IMR-90 (cell line): ENCODE measurements around the gene FMN2. TPM values are rescaled to one million over a fixed set of nuclear protein-coding genes. Genes with fewer than 3 reads are reported as not detected.
A peak's percentile ranks its signal among the peaks of the same experiment; 100 is the strongest.

ENCODE experiments used
- ATAC-seq: fragments of 200-7000 bp; cut with Tn5 transposase; 2 replicates; pipeline ENCODE4 v1.9.1; 2020; ENCODE audit warnings: low read depth, mild to moderate bottlenecking, moderate library complexity
- BruUV-seq: library from RNA; stranded (reverse); fragments of 400-500 nt; replicated peaks from 2 replicates; lab custom pipeline; 2021; lab: Mats Ljungman, UMichigan
- CTCF ChIA-PET: fragments of 300-600 bp; formaldehyde crosslinking; extraction: SDS; loops from one replicate; lab custom pipeline; 2021; ENCODE audit warnings: antibody characterized with exemption; lab: Yijun Ruan, JAX
- POLR2A ChIA-PET: fragments of 300-600 bp; sonication (Branson Sonifier 250); formaldehyde crosslinking; loops from one replicate; lab custom pipeline; 2022; ENCODE audit warnings: antibody characterized with exemption; ENCODE audit not compliant: unreplicated experiment; lab: Charles Lee
- DNase-seq: peaks from one replicate; pipeline ENCODE4 v3.0.0; 2013
- H2AFZ ChIP-seq: replicated peaks from 2 replicates; pipeline ENCODE3; 2013; ENCODE audit warnings: low read length, mild to moderate bottlenecking; ENCODE audit not compliant: poor library complexity
- H2AK5ac ChIP-seq: 2 replicates; pipeline ENCODE4 v1.6.1; 2013; ENCODE audit warnings: low read depth, low read length, inconsistent platforms
- H2AK9ac ChIP-seq: replicated peaks from 2 replicates; pipeline ENCODE3; 2013; ENCODE audit warnings: mild to moderate bottlenecking, low read depth, low read length, moderate library complexity; ENCODE audit not compliant: poor library complexity
- H2BK120ac ChIP-seq: 2 replicates; pipeline ENCODE4 v1.6.1; 2013; ENCODE audit warnings: low read depth, low read length, inconsistent platforms
- H2BK15ac ChIP-seq: 3 replicates; pipeline ENCODE4 v1.6.1; 2013; ENCODE audit warnings: low read depth, low read length, inconsistent platforms
- H2BK20ac ChIP-seq: 2 replicates; pipeline ENCODE4 v1.6.1; 2013; ENCODE audit warnings: low read depth, mild to moderate bottlenecking, inconsistent platforms, low read length, moderate library complexity
- H2BK5ac ChIP-seq: 2 replicates; pipeline ENCODE4 v1.6.1; 2013; ENCODE audit warnings: mild to moderate bottlenecking, low read depth, low read length, inconsistent platforms; ENCODE audit not compliant: poor library complexity, severe bottlenecking
- H3K14ac ChIP-seq: replicated peaks from 2 replicates; pipeline ENCODE4 v1.6.1; 2013; ENCODE audit warnings: low read depth, low read length, inconsistent platforms
- H3K18ac ChIP-seq: 2 replicates; pipeline ENCODE4 v1.6.1; 2013; ENCODE audit warnings: low read depth, low read length, control low read depth
- H3K23ac ChIP-seq: 2 replicates; pipeline ENCODE4 v1.6.1; 2013; ENCODE audit warnings: low read depth, low read length, inconsistent platforms
- H3K27ac ChIP-seq: 2 replicates; pipeline ENCODE4 v1.5.1; 2013; ENCODE audit warnings: mild to moderate bottlenecking, control low read depth, low read length; ENCODE audit not compliant: insufficient read depth
- H3K27me3 ChIP-seq: 2 replicates; pipeline ENCODE4 v1.6.1; 2013; ENCODE audit warnings: low read length; ENCODE audit not compliant: control insufficient read depth, insufficient read depth
- H3K36me3 ChIP-seq: 2 replicates; pipeline ENCODE4 v1.6.1; 2013; ENCODE audit warnings: low read length, mixed read lengths; ENCODE audit not compliant: control insufficient read depth, insufficient read depth
- H3K4ac ChIP-seq: 2 replicates; pipeline ENCODE4 v1.6.1; 2013; ENCODE audit warnings: low read depth, low read length, inconsistent platforms
- H3K4me1 ChIP-seq: 2 replicates; pipeline ENCODE4 v1.6.1; 2013; ENCODE audit warnings: low read length, mixed read lengths; ENCODE audit not compliant: control insufficient read depth, insufficient read depth
- H3K4me2 ChIP-seq: 2 replicates; pipeline ENCODE4 v1.6.1; 2013; ENCODE audit warnings: low read depth, mild to moderate bottlenecking, control low read depth, low read length, moderate library complexity
- H3K4me3 ChIP-seq: 2 replicates; pipeline ENCODE4 v1.5.1; 2013; ENCODE audit warnings: low read depth, mild to moderate bottlenecking, control low read depth, low read length, moderate library complexity; ENCODE audit not compliant: insufficient read depth
- H3K56ac ChIP-seq: 2 replicates; pipeline ENCODE4 v1.6.1; 2013; ENCODE audit warnings: low read length, inconsistent platforms; ENCODE audit not compliant: insufficient read depth; ENCODE audit errors: extremely low read depth
- H3K79me1 ChIP-seq, 2 experiments: 2 replicates each; pipeline ENCODE4 v1.6.1; 2013; ENCODE audit warnings: low read length in 2 of 2, inconsistent platforms in 1 of 2, low read depth in 1 of 2
- H3K9ac ChIP-seq: 2 replicates; pipeline ENCODE4 v1.6.1; 2013; ENCODE audit warnings: low read depth, low read length, control low read depth
- H3K9me1 ChIP-seq: 2 replicates; pipeline ENCODE4 v1.6.1; 2013; ENCODE audit warnings: low read length, inconsistent platforms; ENCODE audit not compliant: insufficient read depth
- H3K9me3 ChIP-seq: 2 replicates; pipeline ENCODE4 v1.6.1; 2013; ENCODE audit warnings: low read length; ENCODE audit not compliant: control insufficient read depth, insufficient read depth
- H4K20me1 ChIP-seq: 2 replicates; pipeline ENCODE4 v1.6.1; 2013; ENCODE audit warnings: low read length, inconsistent platforms; ENCODE audit not compliant: insufficient read depth
- H4K5ac ChIP-seq: 2 replicates; pipeline ENCODE4 v1.6.1; 2013; ENCODE audit warnings: mild to moderate bottlenecking, low read depth, low read length, control low read depth
- H4K8ac ChIP-seq, 2 experiments: 2 replicates each; pipeline ENCODE4 v1.6.1; 2013; ENCODE audit warnings: low read depth in 2 of 2, low read length in 2 of 2, control low read depth in 1 of 2, inconsistent platforms in 1 of 2
- H4K91ac ChIP-seq: 2 replicates; pipeline ENCODE4 v1.6.1; 2013; ENCODE audit warnings: low read depth, low read length, inconsistent platforms; ENCODE audit not compliant: insufficient read depth
- BHLHE40 ChIP-seq: fragments of 150-350 bp; IDR thresholded peaks from 2 replicates; pipeline ENCODE4 v1.6.1; 2016; ENCODE audit warnings: mild to moderate bottlenecking, low read depth, low read length
- CEBPB ChIP-seq: IDR thresholded peaks from 2 replicates; pipeline ENCODE4 v1.6.1; 2012; ENCODE audit warnings: low read depth, low read length, improper control_type of control experiment
- CHD1 ChIP-seq: IDR thresholded peaks from 2 replicates; pipeline ENCODE4 v1.6.1; 2012; ENCODE audit warnings: low read depth, low read length, improper control_type of control experiment
- CTCF ChIP-seq: conservative IDR thresholded peaks from 2 replicates; pipeline ENCODE4 v1.5.1; 2012; ENCODE audit warnings: mild to moderate bottlenecking, low read depth, low read length, improper control_type of control experiment
- ELK1 ChIP-seq: fragments of 150-350 bp; IDR thresholded peaks from 2 replicates; pipeline ENCODE4 v1.6.1; 2016; ENCODE audit warnings: low read depth, mild to moderate bottlenecking, low read length, moderate library complexity, borderline replicate concordance
- FOS ChIP-seq: fragments of 150-350 bp; IDR thresholded peaks from 2 replicates; pipeline ENCODE4 v1.6.1; 2016; ENCODE audit warnings: low read depth, low read length
- MAFK ChIP-seq: IDR thresholded peaks from 2 replicates; pipeline ENCODE4 v1.6.1; 2012; ENCODE audit warnings: low read depth, low read length, improper control_type of control experiment
- MXI1 ChIP-seq: IDR thresholded peaks from 2 replicates; pipeline ENCODE4 v1.6.1; 2012; ENCODE audit warnings: low read depth, mild to moderate bottlenecking, low read length, moderate library complexity, borderline replicate concordance
- NFE2L2 ChIP-seq: fragments of 150-350 bp; IDR thresholded peaks from 2 replicates; pipeline ENCODE4 v1.6.1; 2016; ENCODE audit warnings: low read depth, mild to moderate bottlenecking, low read length
- POLR2A ChIP-seq: IDR thresholded peaks from 2 replicates; pipeline ENCODE4 v1.6.1; 2012; ENCODE audit warnings: mild to moderate bottlenecking, low read depth, low read length
- RAD21 ChIP-seq: IDR thresholded peaks from 2 replicates; pipeline ENCODE4 v1.6.1; 2012; ENCODE audit warnings: low read length, improper control_type of control experiment
- RCOR1 ChIP-seq: IDR thresholded peaks from 2 replicates; pipeline ENCODE4 v1.6.1; 2012; ENCODE audit warnings: mild to moderate bottlenecking, low read length, improper control_type of control experiment; ENCODE audit not compliant: insufficient replicate concordance
- RFX5 ChIP-seq: IDR thresholded peaks from 2 replicates; pipeline ENCODE4 v1.8.0; 2012; ENCODE audit warnings: low read depth, mild to moderate bottlenecking, low read length, moderate library complexity
- SMC3 ChIP-seq: fragments of 150-350 bp; IDR thresholded peaks from 2 replicates; pipeline ENCODE4 v1.6.1; 2016; ENCODE audit warnings: low read depth, mild to moderate bottlenecking, antibody characterized with exemption, low read length, moderate library complexity
- USF2 ChIP-seq: fragments of 150-350 bp; IDR thresholded peaks from 2 replicates; pipeline ENCODE4 v1.6.1; 2017; ENCODE audit warnings: mild to moderate bottlenecking, antibody characterized with exemption, low read length, low read depth
- WGBS, 2 experiments: methylation state at CpG; one replicate each; pipeline versions ENCODE4 v1.1.5 to v1.1.7; 2013; ENCODE audit warnings: missing lambda C conversion rate in 2 of 2; ENCODE audit not compliant: insufficient read length in 1 of 2; ENCODE audit errors: extremely low coverage in 2 of 2; 5-methylcytosine and 5-hydroxymethylcytosine counted together
- dilution Hi-C: fragments of 300-500 bp; cut with HindIII; formaldehyde crosslinking; loops from one replicate; pipeline ENCODE4 v1.14.3; 2018; ENCODE audit warnings: low sequenced_read_pairs; ENCODE audit not compliant: unreplicated experiment
- in situ Hi-C: fragments of 300-500 bp; cut with MboI; formaldehyde crosslinking; loops from 3 replicates; pipeline ENCODE4 v1.14.3; 2019; ENCODE audit warnings: low sequenced_read_pairs, inconsistent platforms, mixed read lengths
- intact Hi-C: fragments of 100-400 bp; cut with micrococcal nuclease; formaldehyde crosslinking; loops from 2 replicates; pipeline ENCODE4 v1.10.0; 2022
- polyA plus RNA-seq, 3 experiments: library from polyadenylated mRNA; depleted of rRNA; stranded (reverse); fragments of >200 nt; gene quantifications; 2 replicates each; pipeline ENCODE4 v1.2.3, GENCODE V29; 2012; ENCODE audit warnings: low replicate concordance in 1 of 3
- total RNA-seq: library from RNA; depleted of rRNA; stranded (reverse); fragments of >200 nt; gene quantifications from 2 replicates; pipeline ENCODE4 v1.2.3, GENCODE V29; 2012

The FMN2 gene
- total and polyA plus RNA-seq, 2 of the 4 experiments (the other 2 are of a cell fraction) = 29.0 to 35.8 TPM

- peak overlapping the region; percentile 72; the same call in 1 of the 2 replicates for H3K4me2 ChIP-seq
- intact Hi-C loops = no loop called here
- H3K9me1 ChIP-seq = no peaks in the 10 kb centered on the region
- DNase-seq (peak; percentile 92), ATAC-seq (peak; percentile 84)
- BruUV-seq = no TSS peak
- H3K4me3 ChIP-seq = no peak overlapping the region
- H2BK120ac ChIP-seq = peak overlapping the region; percentile 94
- H3K79me1 ChIP-seq = peaks cover 23 to 59% of the 10 kb centered on the region in 2 experiments
- H2BK20ac ChIP-seq = peak overlapping the region; percentile 79
- no peak overlapping the region for H3K9ac ChIP-seq
- H2AFZ ChIP-seq = no peak overlapping the region
- H3K27me3 ChIP-seq = no peaks in the 10 kb centered on the region
- peaks cover 6% of the 10 kb centered on the region for H3K4me1 ChIP-seq
- CTCF ChIA-PET = no interaction called here
- WGBS, 2 experiments = no CpG with 5 or more reads among the region's 3 CpGs
- peaks cover 4% of the 10 kb centered on the region for H3K36me3 ChIP-seq
- peak overlapping the region; percentile 92 for H4K91ac ChIP-seq
- in situ Hi-C loops = no loop called here
- dilution Hi-C loops = no loop called here
- peak overlapping the region; percentile 59; the same call in 1 of the 2 replicates for H3K56ac ChIP-seq
- POLR2A ChIA-PET = interaction anchor here (0.6 kb wide), 1 partner anchor 79 kb away, joined by 3 read pairs; no protein-coding TSS in a partner anchor
- no peak overlapping the region for H2AK9ac ChIP-seq
- H3K18ac ChIP-seq = peak overlapping the region; percentile 87; the same call in 1 of the 2 replicates
- H3K4ac ChIP-seq = peak overlapping the region; percentile 90; the same call in 1 of the 2 replicates
- peak overlapping the region; percentile 52 to 84; a peak in 2 of 4 replicates for H4K8ac ChIP-seq
- TF ChIP-seq CTCF (no peak), SMC3 (no peak), MAFK (no peak), FOS (no peak), RCOR1 (no peak), ELK1 (no peak), RFX5 (no peak), RAD21 (no peak), NFE2L2 (no peak), CEBPB (no peak), CHD1 (no peak), POLR2A (no peak), MXI1 (no peak), BHLHE40 (no peak), USF2 (no peak)
- peaks cover 3% of the 10 kb centered on the region for H3K9me3 ChIP-seq
- H4K20me1 ChIP-seq = no peaks in the 10 kb centered on the region
- H2BK15ac ChIP-seq = no peak overlapping the region
- no peak overlapping the region; the same call in 1 of the 2 replicates for H3K27ac ChIP-seq
- H4K5ac ChIP-seq = peak overlapping the region; percentile 89; the same call in 1 of the 2 replicates
- peak overlapping the region; percentile 65; the same call in 1 of the 2 replicates for H3K14ac ChIP-seq
- H2BK5ac ChIP-seq = peak overlapping the region; percentile 74
- 0 out of 2 replicates have a peak overlapping the region, but pooled peaks have one; percentile 26 for H2AK5ac ChIP-seq
- H3K23ac ChIP-seq = peak overlapping the region; percentile 51; the same call in 1 of the 2 replicates
Measured at GRCh38 chr1:240258910-240259309, 167.2 kb downstream of the FMN2 start.
